Measurements from ENCODE around the gene URI1.

DNA sequence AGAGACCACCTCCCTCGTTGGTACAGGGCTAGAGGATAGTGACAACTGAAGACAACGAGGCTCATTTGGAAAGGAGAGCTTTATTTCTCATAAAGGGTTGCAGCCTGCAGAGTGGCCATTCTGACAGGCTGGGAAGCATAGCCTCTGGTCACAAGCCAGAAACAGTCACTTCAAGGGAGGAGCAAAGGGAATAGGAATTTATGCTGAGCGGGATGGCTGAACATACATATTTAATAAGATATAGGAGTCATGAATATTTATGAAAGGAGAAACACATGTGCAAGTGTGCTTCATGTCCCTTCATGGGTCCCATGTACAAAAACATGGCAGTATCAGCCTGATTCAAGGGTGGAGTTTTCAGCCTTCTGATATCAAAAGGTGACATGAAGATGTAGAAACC, 27.1 kb upstream of the URI1 start:
- TF ChIP-seq, protein P1, sequence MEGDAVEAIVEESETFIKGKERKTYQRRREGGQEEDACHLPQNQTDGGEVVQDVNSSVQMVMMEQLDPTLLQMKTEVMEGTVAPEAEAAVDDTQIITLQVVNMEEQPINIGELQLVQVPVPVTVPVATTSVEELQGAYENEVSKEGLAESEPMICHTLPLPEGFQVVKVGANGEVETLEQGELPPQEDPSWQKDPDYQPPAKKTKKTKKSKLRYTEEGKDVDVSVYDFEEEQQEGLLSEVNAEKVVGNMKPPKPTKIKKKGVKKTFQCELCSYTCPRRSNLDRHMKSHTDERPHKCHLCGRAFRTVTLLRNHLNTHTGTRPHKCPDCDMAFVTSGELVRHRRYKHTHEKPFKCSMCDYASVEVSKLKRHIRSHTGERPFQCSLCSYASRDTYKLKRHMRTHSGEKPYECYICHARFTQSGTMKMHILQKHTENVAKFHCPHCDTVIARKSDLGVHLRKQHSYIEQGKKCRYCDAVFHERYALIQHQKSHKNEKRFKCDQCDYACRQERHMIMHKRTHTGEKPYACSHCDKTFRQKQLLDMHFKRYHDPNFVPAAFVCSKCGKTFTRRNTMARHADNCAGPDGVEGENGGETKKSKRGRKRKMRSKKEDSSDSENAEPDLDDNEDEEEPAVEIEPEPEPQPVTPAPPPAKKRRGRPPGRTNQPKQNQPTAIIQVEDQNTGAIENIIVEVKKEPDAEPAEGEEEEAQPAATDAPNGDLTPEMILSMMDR (optimal IDR thresholded peaks at IDR 0.05 in 1 of 3, IDR thresholded peaks at IDR 0.05 in 1 of 3, conservative IDR thresholded peaks at IDR 0.05 in 1 of 3; ENCODE audit: extremely low read depth in 1 of 3, insufficient read depth in 2 of 3, low read length in 3 of 3) = no peak
- TF ChIP-seq EZH2 (IDR thresholded peaks at IDR 0.05; ENCODE audit: low read length) = no peak

Measured in keratinocyte (primary cell).